GM19238 (cell line): Measurements from ENCODE around the gene PDE4D.
"Not testable (repeated sequence)": the region's sequence is repeated elsewhere in the genome, so short reads cannot be mapped to it uniquely, and the experiment has no call there.

Experiments used
- DNase-seq: peaks from one replicate; pipeline ENCODE4 v3.0.0; 2011; ENCODE audit warnings: low spot score; ENCODE audit not compliant: insufficient read length

Gene PDE4D

DNA sequence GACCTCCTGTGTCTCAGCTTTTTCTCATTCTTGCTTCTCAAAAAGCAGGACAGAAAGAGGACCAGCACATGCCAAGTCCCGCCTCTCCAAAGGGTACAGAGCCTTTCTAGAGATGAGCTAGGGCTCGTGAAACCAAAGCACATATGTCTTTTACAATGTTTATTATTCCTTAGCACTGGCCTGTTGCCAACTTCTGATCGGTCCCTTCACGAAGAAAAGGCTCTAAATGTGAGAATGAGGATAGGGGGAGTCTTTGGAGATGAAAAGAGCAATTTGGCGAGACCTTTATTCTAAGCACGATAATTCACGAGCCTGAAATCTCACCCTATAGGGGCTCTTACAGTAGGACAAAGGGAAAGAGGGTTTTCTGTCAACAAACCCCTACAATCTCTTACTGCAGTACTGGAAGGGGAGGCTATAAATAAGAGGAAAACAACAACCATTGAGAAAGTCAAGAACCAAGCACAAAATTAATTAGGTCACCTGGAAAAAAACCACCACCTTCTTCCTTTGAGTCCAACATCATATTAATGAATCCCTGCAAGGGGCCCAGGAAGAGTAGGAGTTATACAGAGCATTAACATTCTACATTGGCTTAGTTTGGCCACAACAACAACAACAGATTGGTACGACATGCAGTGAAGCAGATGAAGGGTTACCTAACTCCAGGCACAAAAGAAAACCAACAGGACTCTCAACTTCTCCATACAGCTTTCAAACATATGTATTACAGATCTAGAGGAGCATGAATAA is 309.5 kb downstream of the PDE4D start:
- no peak for DNase-seq

DNA sequence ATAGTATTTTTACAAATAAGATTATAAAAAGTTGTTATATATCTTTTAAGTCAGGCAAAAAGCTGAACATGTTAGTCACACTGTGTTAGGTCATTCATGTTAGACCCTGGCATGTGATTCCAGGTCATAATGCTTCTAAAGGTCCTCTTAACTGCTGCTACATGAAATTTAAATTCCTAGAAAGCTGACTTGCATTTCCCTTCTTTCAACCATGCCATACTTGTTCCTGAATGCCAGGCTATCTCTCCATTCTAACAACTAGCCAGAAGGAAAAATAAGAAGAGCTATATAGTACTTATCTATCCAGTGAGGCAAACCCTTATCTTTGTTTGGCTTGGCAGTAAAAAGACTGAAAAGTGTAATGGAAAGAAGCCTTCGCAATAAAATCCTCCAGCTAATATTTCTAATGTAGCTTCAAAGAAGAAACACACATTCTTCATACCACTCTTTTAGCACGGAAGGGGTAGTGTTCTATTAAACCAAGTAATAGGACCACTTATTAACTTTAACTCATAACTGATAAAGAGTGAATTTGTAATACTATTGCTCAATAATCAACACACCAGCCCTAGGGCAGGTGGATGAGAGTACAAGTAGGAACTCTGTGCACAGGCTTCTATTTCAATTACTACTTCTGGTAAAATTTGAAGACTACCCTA is 310.2 kb downstream of the PDE4D start:
- DNase-seq: no peak

DNA sequence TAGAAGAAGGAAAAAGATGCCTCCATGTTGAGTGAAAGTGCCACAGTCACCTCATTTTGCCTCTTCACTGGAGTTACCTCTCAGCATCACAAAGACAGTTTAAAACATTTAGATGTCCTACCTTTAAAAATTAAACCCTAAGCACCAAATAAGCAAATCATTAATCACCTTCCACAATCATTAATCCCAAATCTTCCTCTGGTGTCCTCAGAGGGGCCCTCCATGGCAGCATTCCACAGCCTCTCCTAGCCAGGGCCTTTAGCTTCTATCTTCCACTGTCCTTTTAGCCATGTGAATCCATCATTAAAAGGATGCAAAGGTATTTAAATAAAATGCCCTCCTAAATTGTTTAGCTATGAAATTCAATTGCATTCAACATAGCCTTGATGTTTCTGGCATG is 310.8 kb downstream of the PDE4D start:
- DNase-seq: no peak

DNA sequence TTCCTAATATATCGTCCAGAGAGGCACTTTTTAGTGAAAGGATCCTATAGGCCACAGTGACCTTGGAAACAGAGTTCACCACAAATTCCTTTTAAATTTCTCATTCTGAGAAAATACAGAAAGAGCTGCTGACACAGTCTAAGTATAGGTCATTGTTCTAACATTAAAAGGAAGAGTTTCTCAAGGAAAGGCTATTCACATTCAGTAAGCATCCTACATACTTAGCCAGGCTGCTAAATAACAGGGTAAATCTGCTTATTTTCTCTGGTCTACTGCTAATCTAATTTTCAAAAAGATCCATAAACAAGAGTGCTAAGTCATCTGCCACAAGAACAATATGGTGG is 313.7 kb downstream of the PDE4D start:
- DNase-seq: no peak

DNA sequence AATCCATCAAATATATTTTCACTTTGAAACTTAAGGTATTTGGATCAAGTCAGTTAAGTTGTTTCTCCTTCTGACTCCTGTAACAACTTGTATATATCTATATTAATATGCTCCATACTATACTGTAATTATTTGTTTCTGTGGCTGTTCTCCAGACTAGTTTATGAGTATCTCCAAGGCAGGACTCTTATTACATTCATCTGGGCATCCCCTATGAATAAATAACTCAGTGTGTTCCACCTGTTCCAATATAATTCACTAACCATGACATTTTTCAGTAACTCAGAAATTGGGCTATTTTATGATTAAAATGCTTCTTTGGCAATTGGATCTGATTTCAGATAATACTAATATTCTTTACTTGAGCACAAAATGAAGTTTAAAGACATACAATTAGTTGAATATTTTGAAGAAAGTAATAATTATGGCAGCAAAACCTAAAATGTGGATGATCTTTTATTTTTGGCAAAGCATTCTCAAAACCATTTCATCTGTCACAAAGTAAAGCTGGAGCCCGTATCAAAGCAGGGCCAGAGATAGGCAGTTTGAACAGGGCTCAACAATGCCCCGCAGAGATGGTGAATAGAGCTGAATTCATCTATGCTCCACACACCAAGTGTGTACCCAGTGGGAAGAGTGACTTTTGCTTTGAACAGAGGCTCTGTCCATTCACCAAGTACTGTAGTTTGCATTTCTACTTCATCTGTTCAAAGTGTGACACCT is 314.3 kb downstream of the PDE4D start:
- no peak for DNase-seq

DNA sequence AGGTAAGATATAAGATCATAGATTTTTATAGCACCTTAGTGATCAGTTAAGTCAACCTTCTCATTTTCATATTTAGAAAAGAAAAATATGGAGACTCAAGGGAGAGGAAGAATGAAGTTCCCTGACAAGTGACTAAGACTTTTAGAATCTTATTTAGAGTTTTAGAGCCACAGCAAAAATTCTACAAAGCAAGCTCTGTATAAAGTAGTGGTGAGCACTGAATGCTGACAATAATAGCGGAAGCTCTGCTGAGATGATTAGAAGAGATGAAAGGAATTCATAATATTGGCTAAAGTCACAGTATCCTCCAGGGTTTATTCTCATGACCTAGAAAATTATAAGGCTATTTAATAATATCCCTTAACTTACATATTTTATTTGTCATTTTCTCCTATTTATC is 316.0 kb downstream of the PDE4D start:
- DNase-seq: no peak

DNA sequence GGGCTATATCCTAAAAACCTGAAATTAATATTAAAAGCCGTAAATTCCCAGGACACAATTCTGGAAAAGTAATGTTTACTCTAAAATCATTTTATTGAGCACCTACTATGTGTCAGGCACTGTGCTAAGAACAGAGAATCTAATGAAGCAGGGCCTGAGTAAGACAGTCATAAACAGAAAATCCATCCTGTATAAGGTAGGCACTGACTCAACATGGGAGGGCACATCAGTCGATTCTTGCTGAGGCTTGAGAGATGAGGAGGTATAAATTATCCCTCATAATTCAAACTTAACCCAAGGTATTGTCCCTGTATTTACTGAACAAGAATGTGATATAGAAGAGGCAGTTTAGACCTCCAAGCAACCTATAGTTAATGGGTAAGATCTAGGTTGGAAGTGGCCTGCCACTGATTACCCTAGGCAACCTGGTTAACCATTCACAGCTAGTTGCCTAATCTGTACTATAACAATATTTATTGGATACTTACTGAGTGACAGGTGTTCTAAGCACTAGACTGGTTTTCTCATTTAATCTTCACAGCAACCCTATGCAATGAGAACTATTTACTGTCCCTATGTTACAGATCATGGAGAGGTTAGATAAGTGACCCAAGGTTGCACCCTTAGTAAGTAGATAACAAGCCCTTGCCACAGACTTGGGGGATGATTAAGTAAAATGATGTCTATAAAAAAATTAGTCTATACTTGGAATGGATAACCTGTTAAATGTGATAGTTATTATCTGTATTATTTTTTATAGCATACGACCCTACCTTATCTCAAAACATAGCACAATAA is 317.7 kb downstream of the PDE4D start:
- no peak for DNase-seq

DNA sequence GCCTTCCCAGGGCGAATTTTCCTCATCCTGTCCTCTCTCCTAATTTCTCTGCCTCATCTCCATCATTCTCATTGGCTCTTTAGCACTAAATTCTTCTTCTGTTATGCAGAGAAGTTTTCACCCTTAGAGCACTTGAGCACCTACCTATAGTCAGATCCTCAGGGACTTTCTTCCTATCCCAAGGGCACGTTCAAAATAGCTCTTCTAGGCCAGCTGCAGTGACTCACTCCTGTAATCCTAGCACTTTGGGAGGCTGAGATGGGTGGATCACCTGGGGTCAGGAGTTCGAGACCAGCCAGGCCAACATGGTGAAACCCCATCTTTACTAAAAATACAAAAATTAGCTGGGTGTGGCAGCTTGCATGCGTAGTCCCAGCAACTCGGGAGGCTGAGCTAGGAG is 320.0 kb downstream of the PDE4D start:
- DNase-seq: not testable (repeated sequence)

DNA sequence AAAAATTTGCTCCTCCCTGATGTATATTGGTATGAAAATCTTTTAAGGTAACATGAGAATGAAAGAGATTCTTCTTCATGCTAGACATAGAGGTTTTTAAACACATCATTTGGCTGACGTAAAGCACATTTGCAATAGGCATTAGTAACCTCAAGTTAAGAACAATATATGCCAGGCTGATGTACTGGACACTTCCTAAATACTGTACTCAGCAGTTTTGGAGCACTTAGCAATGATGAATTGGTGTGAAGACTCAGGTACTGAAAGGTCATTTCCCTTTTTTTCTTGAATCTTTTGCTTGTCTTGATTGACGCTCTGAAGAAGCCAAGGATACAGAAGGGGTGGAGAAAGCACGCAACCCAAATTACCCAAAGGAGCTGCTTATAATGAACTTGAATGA is 322.5 kb downstream of the PDE4D start:
- DNase-seq: no peak

DNA sequence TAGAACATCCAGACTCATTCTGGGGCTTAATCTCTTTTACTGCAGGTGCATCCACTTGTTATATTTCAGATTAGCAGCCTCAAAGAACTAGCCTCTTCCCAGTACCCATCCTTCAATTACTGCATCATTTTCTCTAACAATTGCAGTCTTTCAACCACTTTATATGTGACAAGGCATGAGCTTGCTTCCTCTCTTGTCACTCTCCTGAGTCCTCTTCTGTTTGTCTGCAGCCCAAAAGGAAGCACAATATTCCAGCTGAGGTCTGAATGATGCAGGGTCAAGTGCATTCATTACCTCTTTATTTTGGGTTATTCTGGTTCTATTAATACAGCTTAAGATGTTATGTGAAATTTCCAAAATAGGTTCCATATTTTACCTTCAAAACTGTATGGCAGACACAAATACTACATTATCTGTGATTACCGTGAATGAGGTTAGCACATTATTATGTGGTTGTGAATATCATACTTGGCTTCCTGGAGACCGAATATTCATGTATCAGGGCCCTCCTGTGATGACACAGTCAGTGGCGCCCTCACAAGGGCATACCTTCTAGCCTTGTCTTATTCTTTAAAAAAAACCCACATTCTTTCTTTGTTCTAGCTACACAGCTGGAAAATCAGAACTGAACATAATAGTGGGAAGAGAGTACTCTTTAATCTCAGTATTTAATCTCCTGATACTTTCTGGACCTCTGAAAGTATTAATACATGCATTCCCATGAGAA is 323.8 kb downstream of the PDE4D start:
- DNase-seq: no peak

DNA sequence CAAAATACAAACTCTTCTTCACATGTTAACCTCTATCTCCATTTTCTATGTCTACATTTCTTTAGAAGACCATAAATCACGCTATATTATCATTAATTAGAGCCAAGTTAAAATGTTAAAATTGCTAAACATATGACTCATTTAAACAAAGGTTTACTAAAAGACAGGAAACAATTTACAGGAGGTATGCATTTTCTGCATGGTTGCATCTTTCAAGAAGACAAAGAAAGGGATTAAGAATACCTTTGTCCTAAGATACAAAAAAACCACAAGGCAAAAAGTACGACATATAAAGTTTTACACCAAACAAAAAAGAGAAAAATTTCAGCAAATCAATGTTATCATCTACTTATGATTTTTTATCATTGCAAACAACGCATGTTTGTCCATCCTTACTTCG is 324.4 kb downstream of the PDE4D start:
- DNase-seq: no peak

DNA sequence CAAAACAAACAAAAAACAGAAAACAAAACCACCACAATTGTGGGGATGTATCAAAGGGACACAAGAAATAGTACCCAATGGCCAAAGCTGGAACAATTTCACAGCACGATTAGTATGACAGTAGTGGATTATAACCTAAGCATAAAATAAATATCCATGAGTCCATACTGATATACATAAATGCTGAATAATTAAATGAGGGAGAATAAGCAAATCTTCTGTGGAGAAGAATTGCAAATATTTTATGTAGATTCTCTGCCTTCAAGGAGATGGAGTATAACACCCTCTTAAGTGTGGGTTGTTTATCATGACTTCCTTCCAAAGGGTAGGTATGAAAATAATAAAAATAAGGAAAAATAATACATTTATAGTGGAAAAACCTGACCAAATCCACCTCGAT is 325.4 kb downstream of the PDE4D start:
- no peak for DNase-seq

DNA sequence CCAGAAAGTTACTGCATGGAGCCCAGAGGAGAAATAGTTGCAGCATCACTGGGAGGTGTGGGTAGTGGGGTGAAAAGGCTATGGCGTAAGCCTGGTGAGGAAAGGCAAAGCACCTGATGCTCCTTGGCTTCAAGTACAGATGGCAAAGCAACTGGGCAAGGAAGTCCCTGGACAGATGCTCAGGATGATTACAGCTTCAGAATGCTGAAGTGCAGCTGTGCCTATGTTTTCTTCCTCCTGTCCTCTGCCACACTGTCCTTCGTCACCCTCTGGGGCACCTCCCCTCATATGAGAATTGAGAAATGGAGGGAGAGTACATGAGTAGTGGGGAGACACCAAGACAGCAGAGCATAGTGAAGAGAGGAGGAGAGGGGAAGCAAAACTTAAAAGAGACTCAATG is 328.0 kb downstream of the PDE4D start:
- no peak for DNase-seq

DNA sequence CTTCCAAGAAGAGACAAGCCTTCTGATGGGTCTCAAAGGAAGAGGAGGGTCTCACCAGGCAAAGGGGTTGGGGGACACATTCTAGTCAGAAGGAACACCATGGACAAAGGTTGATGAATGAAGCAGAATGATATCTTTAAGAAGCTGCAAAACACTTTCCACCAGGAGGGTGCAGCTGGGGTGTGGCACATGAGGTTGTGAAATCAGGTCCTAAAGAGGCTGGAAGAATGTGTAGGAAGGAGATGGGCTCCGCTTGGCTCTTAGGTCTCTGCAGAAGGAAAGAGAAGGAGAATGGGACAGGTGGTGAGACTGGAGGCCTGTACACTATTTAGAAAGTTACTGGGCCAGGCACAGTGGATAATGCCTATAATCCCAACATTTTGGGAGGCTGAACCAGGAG is 328.6 kb downstream of the PDE4D start:
- no peak for DNase-seq

DNA sequence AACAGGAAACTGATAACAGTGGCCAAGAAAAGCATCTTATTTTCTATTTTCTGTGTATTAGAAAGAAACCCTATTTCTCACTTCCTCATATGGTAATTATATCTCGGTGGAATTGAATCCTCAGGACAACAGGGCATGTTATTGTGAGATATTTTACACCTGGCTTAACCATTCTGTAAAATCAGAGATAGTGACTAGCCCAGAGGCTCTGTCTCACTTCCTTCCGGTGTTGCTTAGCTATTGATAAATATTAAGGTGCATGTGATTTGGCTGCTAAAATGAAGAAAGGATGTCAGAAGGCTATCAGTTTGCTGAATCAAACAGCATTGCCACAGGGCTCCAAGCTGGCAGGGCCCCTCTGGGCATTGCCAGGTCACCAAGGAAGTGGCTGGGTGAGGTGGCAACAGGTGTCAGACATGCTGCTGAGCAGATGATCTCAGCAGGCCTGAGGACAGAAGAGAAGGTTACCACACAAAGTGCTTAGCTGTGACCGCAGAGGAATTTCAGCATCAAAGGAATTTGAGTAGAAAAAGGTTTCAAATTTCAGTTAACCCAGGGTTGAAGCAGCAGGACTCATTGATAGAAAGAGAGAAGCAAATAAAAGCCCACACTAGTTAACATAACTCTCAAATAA is 330.7 kb downstream of the PDE4D start:
- peak; percentile 7 for DNase-seq

DNA sequence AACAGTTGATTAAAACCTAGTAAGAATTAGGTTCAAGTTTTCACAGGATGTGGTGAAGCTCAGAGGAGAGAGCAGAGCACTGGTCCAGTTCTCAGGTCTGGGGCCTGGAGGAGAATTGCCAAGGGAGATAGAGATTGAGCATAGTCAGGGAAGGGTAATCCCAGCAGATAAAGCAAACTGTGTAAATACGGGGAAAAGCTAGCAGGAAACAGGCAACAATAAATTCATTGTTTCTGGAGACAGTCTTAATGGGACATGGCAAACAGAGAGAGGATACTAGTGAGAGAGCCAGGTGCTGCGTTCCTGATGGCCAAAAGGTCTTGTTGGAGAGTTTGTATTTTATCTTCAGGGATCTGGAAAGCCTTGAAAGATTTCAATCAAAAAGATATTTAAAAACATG is 333.0 kb downstream of the PDE4D start:
- DNase-seq: no peak

DNA sequence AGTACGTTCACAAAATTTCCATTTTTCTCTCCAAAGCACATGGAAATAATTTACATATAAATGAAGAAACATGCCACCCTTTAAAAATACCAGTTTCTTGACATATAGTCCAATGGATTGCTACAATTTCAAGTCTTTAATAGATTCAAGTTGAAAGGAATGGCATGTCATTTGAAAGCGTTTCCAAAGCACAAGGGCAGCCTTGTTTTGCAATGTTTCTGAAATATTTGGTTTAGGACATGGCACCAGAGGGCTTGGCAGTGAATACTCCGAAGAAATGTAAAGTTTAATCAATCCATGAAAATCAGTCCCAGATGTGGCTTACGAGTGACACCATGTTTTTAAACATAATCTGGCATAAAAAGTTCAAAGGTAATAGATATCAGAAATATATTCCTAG is 333.7 kb downstream of the PDE4D start:
- no peak for DNase-seq

DNA sequence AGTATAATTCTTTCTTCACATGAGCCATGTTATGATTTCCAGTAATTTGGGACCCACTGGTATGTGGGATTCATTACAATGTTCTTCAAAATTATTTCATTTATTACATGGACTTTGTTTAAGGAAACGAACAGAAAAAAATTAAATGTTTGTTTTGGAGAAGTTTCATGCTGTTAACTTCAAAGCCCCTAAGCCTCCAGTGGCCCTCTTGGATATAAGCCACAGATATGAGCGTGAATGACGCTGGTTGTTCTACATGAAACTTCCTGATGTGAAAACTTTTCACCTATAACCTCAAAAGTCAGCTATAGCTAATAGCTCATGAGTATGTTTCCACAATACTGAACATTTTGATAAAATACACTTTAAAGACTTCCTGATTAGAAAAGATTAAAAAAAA is 334.2 kb downstream of the PDE4D start:
- DNase-seq: no peak

DNA sequence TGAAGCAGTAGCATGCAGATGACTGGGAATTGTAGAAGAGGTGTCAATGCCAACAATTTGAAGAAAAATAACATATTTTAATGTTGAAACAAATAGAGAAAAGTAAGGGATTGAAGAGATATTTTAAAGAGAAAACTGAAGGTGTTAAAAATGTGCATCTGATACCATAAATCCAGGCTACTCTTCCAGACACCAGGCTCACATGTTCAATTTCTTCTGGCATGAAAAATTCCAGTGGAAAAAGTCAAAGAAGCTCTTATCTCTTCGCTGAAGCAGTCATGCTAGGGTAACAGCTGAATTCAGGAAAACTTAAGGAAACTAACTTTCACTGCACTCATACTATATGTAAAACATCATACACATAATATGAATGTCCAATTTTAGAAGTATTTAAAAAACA is 335.0 kb downstream of the PDE4D start:
- no peak for DNase-seq

DNA sequence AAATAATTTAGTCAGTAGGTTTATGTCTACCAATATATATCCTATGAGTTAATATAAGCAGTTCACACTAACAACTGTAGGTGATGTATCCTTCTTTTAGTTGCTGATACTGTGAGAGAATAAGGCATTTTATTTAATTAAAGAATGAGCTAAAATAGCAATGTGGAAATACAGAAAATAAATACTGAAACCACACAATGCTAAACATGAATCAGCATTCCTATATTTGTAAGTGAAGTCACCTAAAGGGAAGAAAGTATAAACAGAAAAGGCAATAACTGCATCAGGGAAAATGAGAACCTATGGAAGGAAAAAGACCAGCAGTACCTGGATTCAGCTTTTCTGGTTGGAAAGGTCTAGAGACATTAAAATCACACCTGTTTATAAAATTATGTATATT is 336.0 kb downstream of the PDE4D start:
- no peak for DNase-seq

DNA sequence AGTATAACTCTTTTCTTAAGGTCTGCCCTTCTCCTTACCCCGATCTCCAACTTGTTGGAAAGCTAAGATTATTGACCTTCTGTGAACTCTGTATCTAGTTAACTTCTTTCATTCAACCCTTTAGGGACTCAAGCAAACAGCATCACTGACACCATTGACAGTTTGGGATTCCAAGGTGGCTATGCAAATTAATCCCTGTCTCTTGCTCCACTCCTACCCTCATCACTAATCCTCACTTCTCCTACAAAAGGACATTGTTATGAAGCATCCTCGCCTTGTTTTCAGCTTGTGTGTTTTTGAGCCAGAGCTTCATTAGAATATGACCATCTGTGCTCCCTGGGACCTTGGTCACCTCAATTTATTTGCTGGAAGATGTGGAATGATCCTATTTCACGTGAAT is 337.9 kb downstream of the PDE4D start:
- no peak for DNase-seq
